ENCODE results near the gene BCL2L15.

Gene BCL2L15

GRCh38 chr1:113904674-113905434 is 17.5 kb upstream of the BCL2L15 start, which contains the start of the genes AP4B1 and DCLRE1B:
TSS of gene AP4B1 (minus strand) at chr1:113904799. CDS start at chr1:113904717, 82 bp downstream.
TSS of gene DCLRE1B (plus strand) at chr1:113905326. CDS start at chr1:113905587, 261 bp downstream.
- Histone ChIP-seq H3K36me3 (ENCODE audit: control insufficient read depth, insufficient read depth, low read length) (peaks cover 32% of the 10 kb centered on the region), H3K9me3 (ENCODE audit: control insufficient read depth, insufficient read depth, low read depth, low read length) (no peaks in the 10 kb centered on the region), H3K27ac (ENCODE audit: low read depth, low read length) (peak within 1 kb of the TSS; percentile 7; the same call in 1 of the 2 replicates), H3K27me3 (ENCODE audit: control insufficient read depth, insufficient read depth, low read length) (no peaks in the 10 kb centered on the region), H3K4me3 (ENCODE audit: low read depth, low read length) (peak within 1 kb of the TSS; percentile 82), H3K4me1 (ENCODE audit: control insufficient read depth, insufficient read depth, low read length) (peaks cover 4% of the 10 kb centered on the region), H3K9ac (ENCODE audit: low read length) (peak within 1 kb of the TSS; percentile 88)

GRCh38 chr1:113904293-113904673 is 16.9 kb upstream of the BCL2L15 start:
- no peaks in the 10 kb centered on the region for H3K9me3 ChIP-seq (ENCODE audit: control insufficient read depth, insufficient read depth, low read depth, low read length)
- peak overlapping the region; percentile 82 for H3K4me3 ChIP-seq (ENCODE audit: low read depth, low read length)
- H3K4me1 ChIP-seq (ENCODE audit: control insufficient read depth, insufficient read depth, low read length): peaks cover 4% of the 10 kb centered on the region
- peaks cover 34% of the 10 kb centered on the region for H3K36me3 ChIP-seq (ENCODE audit: control insufficient read depth, insufficient read depth, low read length)
- H3K9ac ChIP-seq (ENCODE audit: low read length): peak overlapping the region; percentile 72
- no peaks in the 10 kb centered on the region for H3K27me3 ChIP-seq (ENCODE audit: control insufficient read depth, insufficient read depth, low read length)
- H3K27ac ChIP-seq (ENCODE audit: low read depth, low read length): no peak overlapping the region

GRCh38 chr1:113903501-113904292 is 16.3 kb upstream of the BCL2L15 start:
- H3K9ac ChIP-seq (ENCODE audit: low read length): peak overlapping the region; percentile 72
- peaks cover 31% of the 10 kb centered on the region for H3K36me3 ChIP-seq (ENCODE audit: control insufficient read depth, insufficient read depth, low read length)
- peaks cover 4% of the 10 kb centered on the region for H3K4me1 ChIP-seq (ENCODE audit: control insufficient read depth, insufficient read depth, low read length)
- no peaks in the 10 kb centered on the region for H3K27me3 ChIP-seq (ENCODE audit: control insufficient read depth, insufficient read depth, low read length)
- H3K9me3 ChIP-seq (ENCODE audit: control insufficient read depth, insufficient read depth, low read depth, low read length): no peaks in the 10 kb centered on the region
- peak overlapping the region; percentile 82 for H3K4me3 ChIP-seq (ENCODE audit: low read depth, low read length)
- no peak overlapping the region for H3K27ac ChIP-seq (ENCODE audit: low read depth, low read length)

DNA sequence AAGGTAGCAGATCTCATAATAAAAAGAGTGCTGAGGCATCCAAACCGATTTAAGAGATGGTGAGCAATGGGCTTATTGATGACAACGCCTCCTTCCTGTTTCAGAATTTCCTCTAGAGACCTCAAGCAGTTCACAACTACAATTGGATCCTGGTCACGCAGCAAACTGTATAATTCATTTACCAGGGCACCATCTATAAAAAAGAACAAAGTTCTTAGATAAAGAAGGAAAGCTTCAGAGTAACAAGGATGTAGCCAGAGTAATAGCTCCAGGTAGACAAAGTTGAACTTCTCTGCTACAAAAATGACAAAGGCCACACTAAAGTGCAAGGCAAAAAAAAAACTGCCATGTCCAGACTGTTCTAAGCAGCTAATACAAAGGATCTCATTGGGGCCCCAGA is 13.8 kb upstream of the BCL2L15 start:
- Histone ChIP-seq H3K4me1 (ENCODE audit: control insufficient read depth, insufficient read depth, low read length) (peaks cover 4% of the 10 kb centered on the region), H3K4me3 (ENCODE audit: low read depth, low read length) (no peak overlapping the region), H3K27me3 (ENCODE audit: control insufficient read depth, insufficient read depth, low read length) (no peaks in the 10 kb centered on the region), H3K36me3 (ENCODE audit: control insufficient read depth, insufficient read depth, low read length) (peaks cover 31% of the 10 kb centered on the region), H3K9me3 (ENCODE audit: control insufficient read depth, insufficient read depth, low read depth, low read length) (no peaks in the 10 kb centered on the region), H3K27ac (ENCODE audit: low read depth, low read length) (no peak overlapping the region), H3K9ac (ENCODE audit: low read length) (no peak overlapping the region)

DNA sequence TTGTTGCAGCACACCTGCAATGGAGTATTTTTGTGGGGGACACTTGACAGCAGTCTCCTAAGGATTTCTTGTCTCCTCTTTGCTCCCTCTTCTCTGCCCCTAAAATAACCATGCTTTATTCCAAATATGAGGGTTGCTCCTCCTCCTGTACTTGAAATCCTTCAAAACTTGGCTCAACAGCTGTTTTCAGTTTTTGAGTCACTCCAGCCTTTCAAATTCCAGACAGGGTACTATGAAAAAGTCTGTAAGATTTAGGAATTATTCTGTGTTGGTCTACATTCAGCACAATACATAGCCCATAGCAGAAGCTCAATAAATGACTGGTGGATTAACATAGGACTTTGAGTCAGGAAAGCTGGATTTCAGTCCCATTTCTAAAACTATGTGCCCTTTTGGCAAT is 11.7 kb upstream of the BCL2L15 start:
- Histone ChIP-seq H3K4me1 (ENCODE audit: control insufficient read depth, insufficient read depth, low read length) (peaks cover 4% of the 10 kb centered on the region), H3K4me3 (ENCODE audit: low read depth, low read length) (no peak overlapping the region), H3K9ac (ENCODE audit: low read length) (no peak overlapping the region), H3K9me3 (ENCODE audit: control insufficient read depth, insufficient read depth, low read depth, low read length) (no peaks in the 10 kb centered on the region), H3K36me3 (ENCODE audit: control insufficient read depth, insufficient read depth, low read length) (peaks cover 42% of the 10 kb centered on the region), H3K27ac (ENCODE audit: low read depth, low read length) (no peak overlapping the region), H3K27me3 (ENCODE audit: control insufficient read depth, insufficient read depth, low read length) (no peaks in the 10 kb centered on the region)

GRCh38 chr1:113898241-113898814 is 10.9 kb upstream of the BCL2L15 start:
- Histone ChIP-seq H3K27me3 (ENCODE audit: control insufficient read depth, insufficient read depth, low read length) (no peaks in the 10 kb centered on the region), H3K27ac (ENCODE audit: low read depth, low read length) (no peak overlapping the region), H3K36me3 (ENCODE audit: control insufficient read depth, insufficient read depth, low read length) (peaks cover 42% of the 10 kb centered on the region), H3K4me1 (ENCODE audit: control insufficient read depth, insufficient read depth, low read length) (no peaks in the 10 kb centered on the region), H3K9me3 (ENCODE audit: control insufficient read depth, insufficient read depth, low read depth, low read length) (no peaks in the 10 kb centered on the region), H3K4me3 (ENCODE audit: low read depth, low read length) (no peak overlapping the region), H3K9ac (ENCODE audit: low read length) (no peak overlapping the region)

GRCh38 chr1:113895961-113896360 is 8.6 kb upstream of the BCL2L15 start:
- no peak overlapping the region for H3K27ac ChIP-seq (ENCODE audit: low read depth, low read length)
- H3K36me3 ChIP-seq (ENCODE audit: control insufficient read depth, insufficient read depth, low read length): peaks cover 36% of the 10 kb centered on the region
- H3K9me3 ChIP-seq (ENCODE audit: control insufficient read depth, insufficient read depth, low read depth, low read length): no peaks in the 10 kb centered on the region

DNA sequence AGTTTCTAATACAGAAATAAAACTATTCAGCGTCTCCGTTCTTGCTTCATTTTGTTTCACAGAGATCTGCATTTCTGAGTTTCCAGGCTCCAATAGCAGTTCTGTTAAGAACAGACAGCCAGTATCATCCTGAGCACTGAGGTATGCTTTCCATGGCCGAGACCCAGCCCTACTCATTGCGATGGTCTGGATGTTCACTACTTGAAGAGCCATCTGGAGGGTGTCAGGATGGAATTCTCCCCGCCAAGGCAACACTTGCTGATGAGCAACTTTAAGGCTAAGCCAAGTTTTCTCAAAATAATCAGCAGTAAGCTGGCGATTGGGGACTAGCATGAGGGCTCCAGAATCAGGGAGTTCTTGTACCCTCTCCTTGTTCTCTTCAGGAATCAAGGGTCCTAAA is 7.7 kb upstream of the BCL2L15 start:
- Histone ChIP-seq H3K9ac (ENCODE audit: low read length) (no peak overlapping the region), H3K36me3 (ENCODE audit: control insufficient read depth, insufficient read depth, low read length) (peaks cover 35% of the 10 kb centered on the region), H3K9me3 (ENCODE audit: control insufficient read depth, insufficient read depth, low read depth, low read length) (no peaks in the 10 kb centered on the region), H3K4me1 (ENCODE audit: control insufficient read depth, insufficient read depth, low read length) (no peaks in the 10 kb centered on the region), H3K27me3 (ENCODE audit: control insufficient read depth, insufficient read depth, low read length) (no peaks in the 10 kb centered on the region), H3K4me3 (ENCODE audit: low read depth, low read length) (no peak overlapping the region), H3K27ac (ENCODE audit: low read depth, low read length) (no peak overlapping the region)

More at GRCh38 chr1:113895961-113896360, 8.6 kb upstream of the BCL2L15 start:
- no peak overlapping the region for H3K9ac ChIP-seq (ENCODE audit: low read length)
- H3K4me3 ChIP-seq (ENCODE audit: low read depth, low read length): no peak overlapping the region
- H3K4me1 ChIP-seq (ENCODE audit: control insufficient read depth, insufficient read depth, low read length): no peaks in the 10 kb centered on the region
- no peaks in the 10 kb centered on the region for H3K27me3 ChIP-seq (ENCODE audit: control insufficient read depth, insufficient read depth, low read length)

- Histone ChIP-seq H3K27me3 (ENCODE audit: control insufficient read depth, insufficient read depth, low read length) (no peaks in the 10 kb centered on the region), H3K4me3 (ENCODE audit: low read depth, low read length) (no peak overlapping the region), H3K36me3 (ENCODE audit: control insufficient read depth, insufficient read depth, low read length) (peaks cover 22% of the 10 kb centered on the region), H3K9ac (ENCODE audit: low read length) (no peak overlapping the region), H3K4me1 (ENCODE audit: control insufficient read depth, insufficient read depth, low read length) (no peaks in the 10 kb centered on the region), H3K9me3 (ENCODE audit: control insufficient read depth, insufficient read depth, low read depth, low read length) (no peaks in the 10 kb centered on the region), H3K27ac (ENCODE audit: low read depth, low read length) (no peak overlapping the region)
These were observed 5.9 kb upstream of the BCL2L15 start for GRCh38 chr1:113893267-113893666.

DNA sequence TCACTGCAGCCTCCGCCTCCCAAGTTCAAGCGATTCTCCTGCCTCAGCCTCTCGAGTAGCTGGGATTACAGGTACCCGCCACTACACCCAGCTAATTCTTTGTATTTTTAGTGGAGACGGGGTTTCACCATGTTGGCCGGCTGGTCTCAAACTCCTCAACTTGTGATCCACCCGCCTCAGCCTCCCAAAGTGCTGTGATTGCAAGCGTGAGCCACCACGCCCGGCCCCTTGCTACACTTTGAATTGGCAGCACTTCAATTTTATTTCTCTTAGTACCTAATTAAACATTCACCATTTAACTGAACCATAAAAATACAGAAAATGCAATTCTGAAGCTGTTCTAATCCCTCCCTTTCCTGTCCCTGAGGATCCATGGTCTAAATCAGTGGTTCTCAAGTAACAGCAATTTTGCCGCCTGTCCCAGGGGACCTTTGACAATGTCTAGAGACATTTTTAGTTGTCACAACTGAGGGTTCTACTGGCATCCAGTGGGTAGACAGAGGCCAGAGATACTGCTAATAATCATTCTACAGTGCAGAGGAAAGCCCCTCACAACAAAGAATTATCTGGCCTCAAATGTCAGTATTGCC is 4.3 kb upstream of the BCL2L15 start:
- Histone ChIP-seq H3K9me3 (ENCODE audit: control insufficient read depth, insufficient read depth, low read depth, low read length) (no peaks in the 10 kb centered on the region), H3K4me1 (ENCODE audit: control insufficient read depth, insufficient read depth, low read length) (no peaks in the 10 kb centered on the region), H3K27me3 (ENCODE audit: control insufficient read depth, insufficient read depth, low read length) (no peaks in the 10 kb centered on the region), H3K9ac (ENCODE audit: low read length) (no peak overlapping the region), H3K4me3 (ENCODE audit: low read depth, low read length) (no peak overlapping the region), H3K27ac (ENCODE audit: low read depth, low read length) (no peak overlapping the region), H3K36me3 (ENCODE audit: control insufficient read depth, insufficient read depth, low read length) (peaks cover 11% of the 10 kb centered on the region; the same call in 1 of the 2 replicates)
